Vagina (tissue), 2 donors: ENCODE results near the gene PROSER2. TPM values are rescaled to one million over a fixed set of nuclear protein-coding genes. Genes with fewer than 3 reads are reported as not detected.

Experiments
- DNase-seq, 2 donors: peaks; one replicate each; pipeline ENCODE4 v3.0.0-alpha.2; 2017; ENCODE audit errors: extremely low spot score in 2 of 2
- H3K27ac ChIP-seq: fragments of 200-600 bp; sonication (generic); one replicate; pipeline ENCODE4 v1.5.1; 2019
- H3K27me3 ChIP-seq: fragments of 200-600 bp; sonication (generic); one replicate; pipeline ENCODE4 v1.5.1; 2019
- H3K36me3 ChIP-seq, 2 donors: fragments of 200-600 bp; sonication (generic); one replicate each; pipeline ENCODE4 v1.5.1; 2017 to 2019
- H3K4me1 ChIP-seq: fragments of 200-600 bp; sonication (generic); one replicate; pipeline ENCODE4 v1.5.1; 2019
- H3K4me3 ChIP-seq, 2 donors: fragments of 200-600 bp; sonication (generic); 1 replicate in 1 of 2; 2 replicates in 1 of 2; pipeline ENCODE4 v1.5.1; 2016 to 2019
- H3K9me3 ChIP-seq: fragments of 200-600 bp; sonication (generic); one replicate; pipeline ENCODE4 v1.5.1; 2019
- CTCF ChIP-seq, 3 experiments: fragments of 450-650 bp in 2 of 3; fragments of 200-600 bp in 1 of 3; sonication (generic) in 1 of 3; IDR thresholded peaks; one replicate each; pipeline ENCODE4 v1.5.1; 2017 to 2019; ENCODE audit warnings: antibody characterized with exemption in 3 of 3, mild to moderate bottlenecking in 2 of 3, moderate library complexity in 2 of 3
- POLR2A ChIP-seq, 2 donors: fragments of 450-650 bp; IDR thresholded peaks; one replicate each; pipeline ENCODE4 v1.6.1; 2017; ENCODE audit warnings: antibody characterized with exemption in 2 of 2, mild to moderate bottlenecking in 2 of 2, moderate library complexity in 2 of 2
- POLR2AphosphoS5 ChIP-seq, 2 donors: sonication (generic); formaldehyde crosslinking; IDR thresholded peaks; one replicate each; pipeline ENCODE4 v1.9.0; 2017; ENCODE audit warnings: antibody characterized with exemption in 2 of 2, mild to moderate bottlenecking in 2 of 2, low read depth in 1 of 2; ENCODE audit not compliant: insufficient read depth in 1 of 2
- intact Hi-C: fragments of 100-400 bp; cut with DNase I; formaldehyde crosslinking; loops from one replicate; pipeline ENCODE4 v1.15.1; 2023
- total RNA-seq: library from RNA; depleted of rRNA; stranded (reverse); fragments of >200 nt; gene quantifications from one replicate; pipeline ENCODE4 v1.2.3, GENCODE V29; 2016

Gene PROSER2
- total RNA-seq, 1 donor from 2014 or later, result 8.1 TPM

GRCh38 chr10:11819027-11819426, 4.1 kb upstream of the PROSER2 start:
- intact Hi-C loops, result no loop called here
- Histone ChIP-seq H3K36me3 (no peaks in the 10 kb centered on the region), H3K4me1 (peaks cover 6% of the 10 kb centered on the region), H3K27me3 (no peaks in the 10 kb centered on the region), H3K9me3 (no peaks in the 10 kb centered on the region), H3K27ac (no peak overlapping the region), H3K4me3 (no peak overlapping the region)
- no peak for TF ChIP-seq POLR2A (IDR thresholded peaks at IDR 0.05)
- no peak for TF ChIP-seq CTCF (IDR thresholded peaks at IDR 0.05)
- TF ChIP-seq POLR2AphosphoS5 (IDR thresholded peaks at IDR 0.05; ENCODE audit: insufficient read depth in 1 of 2, low read depth in 1 of 2), result no peak
- DNase-seq, result no peak

GRCh38 chr10:11822026-11822756, 965 bp upstream of the PROSER2 start:
- Histone ChIP-seq H3K27me3 (no peaks in the 10 kb centered on the region), H3K4me1 (peaks cover 23% of the 10 kb centered on the region), H3K27ac (no peak overlapping the region), H3K4me3 (no peak overlapping the region), H3K9me3 (no peaks in the 10 kb centered on the region), H3K36me3 (no peaks in the 10 kb centered on the region)
- TF ChIP-seq POLR2A (IDR thresholded peaks at IDR 0.05), result no peak
- intact Hi-C loops, result loop anchor here (5.0 kb wide), 1 partner anchor 970 kb away; no protein-coding TSS in a partner anchor
- DNase-seq, result no peak

- intact Hi-C loops, result loop anchor here (5.0 kb wide), 1 partner anchor 970 kb away; no protein-coding TSS in a partner anchor
- H3K27me3 ChIP-seq, result no peaks in the 10 kb centered on the region
Measured at GRCh38 chr10:11822809-11823121, 391 bp upstream of the PROSER2 start.

GRCh38 chr10:11823989-11824346, 812 bp downstream of the PROSER2 start:
- no peak for TF ChIP-seq POLR2A (IDR thresholded peaks at IDR 0.05)
- no peak for TF ChIP-seq POLR2AphosphoS5 (IDR thresholded peaks at IDR 0.05; ENCODE audit: insufficient read depth in 1 of 2, low read depth in 1 of 2)
- TF ChIP-seq CTCF (IDR thresholded peaks at IDR 0.05), result no peak

More at GRCh38 chr10:11822809-11823121, 391 bp upstream of the PROSER2 start:
- Histone ChIP-seq H3K36me3 (no peaks in the 10 kb centered on the region), H3K4me3 (peak overlapping the region; percentile 50 to 63), H3K27ac (no peak overlapping the region), H3K4me1 (peaks cover 23% of the 10 kb centered on the region), H3K9me3 (no peaks in the 10 kb centered on the region)
- TF ChIP-seq POLR2AphosphoS5 (IDR thresholded peaks at IDR 0.05; ENCODE audit: insufficient read depth in 1 of 2, low read depth in 1 of 2), result no peak
- TF ChIP-seq CTCF (IDR thresholded peaks at IDR 0.05), result no peak
- no peak for TF ChIP-seq POLR2A (IDR thresholded peaks at IDR 0.05)
- no peak for DNase-seq

GRCh38 chr10:11824376-11824775, 1.2 kb downstream of the PROSER2 start:
- intact Hi-C loops, result loop anchor here (5.0 kb wide), 1 partner anchor 972 kb away; no protein-coding TSS in a partner anchor
- Histone ChIP-seq H3K27ac (no peak overlapping the region), H3K4me1 (peaks cover 23% of the 10 kb centered on the region), H3K9me3 (no peaks in the 10 kb centered on the region), H3K36me3 (no peaks in the 10 kb centered on the region), H3K27me3 (no peaks in the 10 kb centered on the region), H3K4me3 (peak overlapping the region; percentile 50 to 63)
- TF ChIP-seq CTCF (IDR thresholded peaks at IDR 0.05) (no peak), POLR2A (IDR thresholded peaks at IDR 0.05) (no peak), POLR2AphosphoS5 (IDR thresholded peaks at IDR 0.05; ENCODE audit: insufficient read depth in 1 of 2, low read depth in 1 of 2) (no peak)
- DNase-seq, result no peak

More at GRCh38 chr10:11823989-11824346, 812 bp downstream of the PROSER2 start:
- no peaks in the 10 kb centered on the region for H3K9me3 ChIP-seq
- intact Hi-C loops, result loop anchor here (5.0 kb wide), 1 partner anchor 972 kb away; no protein-coding TSS in a partner anchor
- H3K4me3 ChIP-seq, result peak overlapping the region; percentile 50 to 63
- H3K27ac ChIP-seq, result peak overlapping the region; percentile 68
- no peak for DNase-seq
- H3K27me3 ChIP-seq, result no peaks in the 10 kb centered on the region
- no peaks in the 10 kb centered on the region for H3K36me3 ChIP-seq
- H3K4me1 ChIP-seq, result peaks cover 23% of the 10 kb centered on the region
